Measurements from ENCODE around the gene SMOC2.

- TF ChIP-seq, protein P1, sequence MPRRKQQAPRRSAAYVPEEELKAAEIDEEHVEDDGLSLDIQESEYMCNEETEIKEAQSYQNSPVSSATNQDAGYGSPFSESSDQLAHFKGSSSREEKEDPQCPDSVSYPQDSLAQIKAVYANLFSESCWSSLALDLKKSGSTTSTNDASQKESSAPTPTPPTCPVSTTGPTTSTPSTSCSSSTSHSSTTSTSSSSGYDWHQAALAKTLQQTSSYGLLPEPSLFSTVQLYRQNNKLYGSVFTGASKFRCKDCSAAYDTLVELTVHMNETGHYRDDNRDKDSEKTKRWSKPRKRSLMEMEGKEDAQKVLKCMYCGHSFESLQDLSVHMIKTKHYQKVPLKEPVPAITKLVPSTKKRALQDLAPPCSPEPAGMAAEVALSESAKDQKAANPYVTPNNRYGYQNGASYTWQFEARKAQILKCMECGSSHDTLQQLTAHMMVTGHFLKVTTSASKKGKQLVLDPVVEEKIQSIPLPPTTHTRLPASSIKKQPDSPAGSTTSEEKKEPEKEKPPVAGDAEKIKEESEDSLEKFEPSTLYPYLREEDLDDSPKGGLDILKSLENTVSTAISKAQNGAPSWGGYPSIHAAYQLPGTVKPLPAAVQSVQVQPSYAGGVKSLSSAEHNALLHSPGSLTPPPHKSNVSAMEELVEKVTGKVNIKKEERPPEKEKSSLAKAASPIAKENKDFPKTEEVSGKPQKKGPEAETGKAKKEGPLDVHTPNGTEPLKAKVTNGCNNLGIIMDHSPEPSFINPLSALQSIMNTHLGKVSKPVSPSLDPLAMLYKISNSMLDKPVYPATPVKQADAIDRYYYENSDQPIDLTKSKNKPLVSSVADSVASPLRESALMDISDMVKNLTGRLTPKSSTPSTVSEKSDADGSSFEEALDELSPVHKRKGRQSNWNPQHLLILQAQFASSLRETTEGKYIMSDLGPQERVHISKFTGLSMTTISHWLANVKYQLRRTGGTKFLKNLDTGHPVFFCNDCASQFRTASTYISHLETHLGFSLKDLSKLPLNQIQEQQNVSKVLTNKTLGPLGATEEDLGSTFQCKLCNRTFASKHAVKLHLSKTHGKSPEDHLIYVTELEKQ (tag by site-specific recombination; IDR thresholded peaks at IDR 0.05; ENCODE audit: borderline replicate concordance) = no peak
- TF ChIP-seq ZNF266 (tag by site-specific recombination; IDR thresholded peaks at IDR 0.05; ENCODE audit: low read depth) (no peak), ZNF274 (IDR thresholded peaks at IDR 0.05; ENCODE audit: low read length) (no peak), ZNF274 (tag by site-specific recombination; IDR thresholded peaks at IDR 0.05; ENCODE audit: borderline replicate concordance) (no peak), ZNF510 (tag by site-specific recombination; IDR thresholded peaks at IDR 0.05; ENCODE audit: insufficient replicate concordance) (no peak), ZNF335 (tag by site-specific recombination; conservative IDR thresholded peaks at IDR 0.05) (no peak), ZNF354C (tag by site-specific recombination; IDR thresholded peaks at IDR 0.05; ENCODE audit: borderline replicate concordance, low read depth) (no peak)
- TF ChIP-seq, protein P2, sequence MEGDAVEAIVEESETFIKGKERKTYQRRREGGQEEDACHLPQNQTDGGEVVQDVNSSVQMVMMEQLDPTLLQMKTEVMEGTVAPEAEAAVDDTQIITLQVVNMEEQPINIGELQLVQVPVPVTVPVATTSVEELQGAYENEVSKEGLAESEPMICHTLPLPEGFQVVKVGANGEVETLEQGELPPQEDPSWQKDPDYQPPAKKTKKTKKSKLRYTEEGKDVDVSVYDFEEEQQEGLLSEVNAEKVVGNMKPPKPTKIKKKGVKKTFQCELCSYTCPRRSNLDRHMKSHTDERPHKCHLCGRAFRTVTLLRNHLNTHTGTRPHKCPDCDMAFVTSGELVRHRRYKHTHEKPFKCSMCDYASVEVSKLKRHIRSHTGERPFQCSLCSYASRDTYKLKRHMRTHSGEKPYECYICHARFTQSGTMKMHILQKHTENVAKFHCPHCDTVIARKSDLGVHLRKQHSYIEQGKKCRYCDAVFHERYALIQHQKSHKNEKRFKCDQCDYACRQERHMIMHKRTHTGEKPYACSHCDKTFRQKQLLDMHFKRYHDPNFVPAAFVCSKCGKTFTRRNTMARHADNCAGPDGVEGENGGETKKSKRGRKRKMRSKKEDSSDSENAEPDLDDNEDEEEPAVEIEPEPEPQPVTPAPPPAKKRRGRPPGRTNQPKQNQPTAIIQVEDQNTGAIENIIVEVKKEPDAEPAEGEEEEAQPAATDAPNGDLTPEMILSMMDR (tag by site-specific recombination; IDR thresholded peaks at IDR 0.05) = no peak
Observed at GRCh38 chr6:168528474-168529095, 87.6 kb downstream of the SMOC2 start.

Measured in HEK293 (cell line).